Measurements from ENCODE around the gene NT5DC4. TPM values are rescaled to one million over a fixed set of nuclear protein-coding genes. Genes with fewer than 3 reads are reported as not detected.
"Not testable (repeated sequence)": the region's sequence is repeated elsewhere in the genome, so short reads cannot be mapped to it uniquely, and the experiment has no call there.

Gene NT5DC4
- total and polyA plus RNA-seq, 12 donors, result 0.22 to 0.56 (median 0.24) TPM; not detected in 9

- intact Hi-C loops (cut with DNase I), result no loop called here
- 74 to 90% (median 84%) methylated on average over 4 of the region's 4 CpGs for WGBS, 4 donors
- DNase-seq, result no peak
- H3K4me1 ChIP-seq (replicated peaks in 1 of 2), result no peaks in the 10 kb centered on the region
- H3K36me3 ChIP-seq (replicated peaks in 1 of 2), result no peaks in the 10 kb centered on the region
- no peak overlapping the region for H3K27ac ChIP-seq
- no peaks in the 10 kb centered on the region for H3K27me3 ChIP-seq
- no peak overlapping the region for H3K4me3 ChIP-seq
- H3K9me3 ChIP-seq (replicated peaks in 1 of 3), result no peaks in the 10 kb centered on the region
- TF ChIP-seq POLR2A (IDR thresholded peaks at IDR 0.05), result no peak
- TF ChIP-seq, protein P1, sequence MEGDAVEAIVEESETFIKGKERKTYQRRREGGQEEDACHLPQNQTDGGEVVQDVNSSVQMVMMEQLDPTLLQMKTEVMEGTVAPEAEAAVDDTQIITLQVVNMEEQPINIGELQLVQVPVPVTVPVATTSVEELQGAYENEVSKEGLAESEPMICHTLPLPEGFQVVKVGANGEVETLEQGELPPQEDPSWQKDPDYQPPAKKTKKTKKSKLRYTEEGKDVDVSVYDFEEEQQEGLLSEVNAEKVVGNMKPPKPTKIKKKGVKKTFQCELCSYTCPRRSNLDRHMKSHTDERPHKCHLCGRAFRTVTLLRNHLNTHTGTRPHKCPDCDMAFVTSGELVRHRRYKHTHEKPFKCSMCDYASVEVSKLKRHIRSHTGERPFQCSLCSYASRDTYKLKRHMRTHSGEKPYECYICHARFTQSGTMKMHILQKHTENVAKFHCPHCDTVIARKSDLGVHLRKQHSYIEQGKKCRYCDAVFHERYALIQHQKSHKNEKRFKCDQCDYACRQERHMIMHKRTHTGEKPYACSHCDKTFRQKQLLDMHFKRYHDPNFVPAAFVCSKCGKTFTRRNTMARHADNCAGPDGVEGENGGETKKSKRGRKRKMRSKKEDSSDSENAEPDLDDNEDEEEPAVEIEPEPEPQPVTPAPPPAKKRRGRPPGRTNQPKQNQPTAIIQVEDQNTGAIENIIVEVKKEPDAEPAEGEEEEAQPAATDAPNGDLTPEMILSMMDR (IDR thresholded peaks at IDR 0.05), result no peak
These were observed 6.5 kb upstream of the NT5DC4 start for GRCh38 chr2:112714331-112714730.

DNA sequence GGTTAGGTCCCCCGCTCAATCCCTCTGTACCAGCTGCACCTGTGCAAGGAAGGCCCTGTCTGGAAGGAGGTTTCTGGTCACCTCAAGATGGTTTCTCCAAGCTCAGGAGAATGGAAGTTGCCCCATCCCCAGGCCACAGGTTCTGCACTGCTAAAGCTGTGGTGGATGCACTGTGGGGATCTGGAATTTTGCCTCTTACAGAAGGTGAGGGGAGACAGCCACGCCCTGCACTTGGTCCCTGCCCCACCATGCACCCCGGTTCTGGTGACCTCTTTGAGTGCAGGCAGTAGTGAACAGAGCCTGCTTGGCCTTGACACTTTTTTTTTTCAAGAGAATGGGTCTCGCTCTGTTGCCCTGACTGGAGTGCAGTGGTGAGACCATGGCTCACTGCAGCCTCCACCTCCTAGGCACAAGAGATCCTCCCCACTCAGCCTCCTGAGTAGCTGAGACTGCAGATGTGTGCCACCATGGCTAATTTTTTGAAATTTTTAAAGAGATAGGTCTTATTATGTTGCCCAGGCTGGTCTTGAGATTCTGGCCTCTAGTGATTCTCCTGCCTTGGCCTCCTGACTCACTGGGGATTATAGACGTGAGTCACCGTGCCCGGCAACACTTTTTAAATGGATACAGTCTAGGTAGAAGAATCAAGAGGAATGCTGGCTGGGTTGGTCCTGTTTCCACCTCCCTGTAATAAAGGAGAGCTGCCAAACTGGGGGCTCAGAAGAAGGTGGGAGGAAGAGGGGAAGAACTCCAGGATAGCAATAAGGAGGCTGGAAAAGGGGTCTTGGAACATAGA lies 5.8 kb upstream of the NT5DC4 start:
- DNase-seq, result no peak
- intact Hi-C loops (cut with DNase I), result no loop called here
- no peaks in the 10 kb centered on the region for H3K9me3 ChIP-seq (replicated peaks in 1 of 3)
- H3K36me3 ChIP-seq (replicated peaks in 1 of 2), result no peaks in the 10 kb centered on the region
- no peaks in the 10 kb centered on the region for H3K4me1 ChIP-seq (replicated peaks in 1 of 2)
- H3K27ac ChIP-seq, result no peak overlapping the region
- no peaks in the 10 kb centered on the region for H3K27me3 ChIP-seq
- TF ChIP-seq, protein P1 (IDR thresholded peaks at IDR 0.05), result no peak
- no peak for TF ChIP-seq POLR2A (IDR thresholded peaks at IDR 0.05)
- no peak overlapping the region for H3K4me3 ChIP-seq
- WGBS, 4 donors, result 85 to 92% (median 86%) methylated on average over 5 to 7 of the region's 7 CpGs

DNA sequence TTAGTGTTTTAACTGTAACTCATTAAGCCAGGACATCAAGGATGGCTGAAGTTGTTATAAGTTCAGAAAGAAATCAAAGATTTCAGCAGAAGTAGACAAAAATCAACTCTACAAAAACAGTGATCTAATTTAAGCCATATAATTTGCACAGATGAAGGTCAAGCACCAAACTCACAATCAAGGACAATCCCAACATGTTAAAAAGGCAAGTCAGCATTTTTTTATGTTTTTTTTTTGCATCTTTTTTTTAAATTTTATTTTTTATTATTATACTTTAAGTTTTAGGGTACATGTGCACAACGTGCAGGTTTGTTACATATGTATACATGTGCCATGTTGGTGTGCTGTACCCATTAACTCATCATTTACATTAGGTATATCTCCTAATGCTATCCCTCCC lies 4.7 kb upstream of the NT5DC4 start:
- H3K27me3 ChIP-seq; H3K27ac ChIP-seq; H3K9me3 ChIP-seq (replicated peaks in 1 of 3); H3K36me3 ChIP-seq (replicated peaks in 1 of 2); DNase-seq; intact Hi-C loops (cut with DNase I); H3K4me3 ChIP-seq; H3K4me1 ChIP-seq (replicated peaks in 1 of 2): not testable (repeated sequence)
- 79 to 88% (median 84%) methylated on average over 1 of the region's 1 CpG for WGBS, 4 donors

DNA sequence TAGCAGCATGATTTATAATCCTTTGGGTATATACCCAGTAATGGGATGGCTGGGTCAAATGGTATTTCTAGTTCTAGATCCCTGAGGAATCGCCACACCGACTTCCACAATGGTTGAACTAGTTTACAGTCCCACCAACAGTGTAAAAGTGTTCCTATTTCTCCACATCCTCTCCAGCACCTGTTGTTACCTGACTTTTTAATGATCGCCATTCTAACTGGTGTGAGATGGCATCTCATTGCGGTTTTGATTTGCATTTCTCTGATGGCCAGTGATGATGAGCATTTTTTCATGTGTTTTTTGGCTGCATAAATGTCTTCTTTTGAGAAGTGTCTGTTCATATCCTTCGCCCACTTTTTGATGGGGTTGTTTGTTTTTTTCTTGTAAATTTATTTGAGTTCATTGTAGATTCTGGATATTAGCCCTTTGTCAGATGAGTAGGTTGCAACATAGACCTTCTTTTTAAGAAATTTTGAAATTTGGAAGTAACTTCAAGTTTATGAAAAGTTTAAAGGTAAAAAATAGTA lies 3.9 kb upstream of the NT5DC4 start:
- H3K27ac ChIP-seq; intact Hi-C loops (cut with DNase I); H3K4me1 ChIP-seq (replicated peaks in 1 of 2); H3K27me3 ChIP-seq; H3K4me3 ChIP-seq; H3K9me3 ChIP-seq (replicated peaks in 1 of 3); DNase-seq; H3K36me3 ChIP-seq (replicated peaks in 1 of 2): not testable (repeated sequence)
- 85 to 97% (median 89%) methylated on average over 2 to 4 of the region's 5 CpGs for WGBS, 4 donors

GRCh38 chr2:112718863-112719370 lies 1.9 kb upstream of the NT5DC4 start:
- Histone ChIP-seq H3K4me1 (replicated peaks in 1 of 2) (no peaks in the 10 kb centered on the region), H3K27me3 (no peaks in the 10 kb centered on the region), H3K27ac (no peak overlapping the region), H3K36me3 (replicated peaks in 1 of 2) (no peaks in the 10 kb centered on the region), H3K9me3 (replicated peaks in 1 of 3) (no peaks in the 10 kb centered on the region), H3K4me3 (no peak overlapping the region)
- 66 to 78% (median 70%) methylated on average over 11 to 12 of the region's 12 CpGs for WGBS, 4 donors
- no peak for DNase-seq
- intact Hi-C loops (cut with DNase I), result no loop called here
- TF ChIP-seq, protein P1 (IDR thresholded peaks at IDR 0.05), result no peak
- no peak for TF ChIP-seq POLR2A (IDR thresholded peaks at IDR 0.05)
